ENCODE data around the gene STOML1.

GRCh38 chr15:74010929-74011540 lies 18.9 kb upstream of the STOML1 start:
- TF ChIP-seq, protein P1, sequence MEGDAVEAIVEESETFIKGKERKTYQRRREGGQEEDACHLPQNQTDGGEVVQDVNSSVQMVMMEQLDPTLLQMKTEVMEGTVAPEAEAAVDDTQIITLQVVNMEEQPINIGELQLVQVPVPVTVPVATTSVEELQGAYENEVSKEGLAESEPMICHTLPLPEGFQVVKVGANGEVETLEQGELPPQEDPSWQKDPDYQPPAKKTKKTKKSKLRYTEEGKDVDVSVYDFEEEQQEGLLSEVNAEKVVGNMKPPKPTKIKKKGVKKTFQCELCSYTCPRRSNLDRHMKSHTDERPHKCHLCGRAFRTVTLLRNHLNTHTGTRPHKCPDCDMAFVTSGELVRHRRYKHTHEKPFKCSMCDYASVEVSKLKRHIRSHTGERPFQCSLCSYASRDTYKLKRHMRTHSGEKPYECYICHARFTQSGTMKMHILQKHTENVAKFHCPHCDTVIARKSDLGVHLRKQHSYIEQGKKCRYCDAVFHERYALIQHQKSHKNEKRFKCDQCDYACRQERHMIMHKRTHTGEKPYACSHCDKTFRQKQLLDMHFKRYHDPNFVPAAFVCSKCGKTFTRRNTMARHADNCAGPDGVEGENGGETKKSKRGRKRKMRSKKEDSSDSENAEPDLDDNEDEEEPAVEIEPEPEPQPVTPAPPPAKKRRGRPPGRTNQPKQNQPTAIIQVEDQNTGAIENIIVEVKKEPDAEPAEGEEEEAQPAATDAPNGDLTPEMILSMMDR (IDR thresholded peaks at IDR 0.05; ENCODE audit: poor library complexity, severe bottlenecking): no peak
- no peak for TF ChIP-seq SMC3 (conservative IDR thresholded peaks at IDR 0.05; ENCODE audit: poor library complexity)
- TF ChIP-seq EP300 (conservative IDR thresholded peaks at IDR 0.05; ENCODE audit: poor library complexity, severe bottlenecking): no peak
- TF ChIP-seq RAD21 (conservative IDR thresholded peaks at IDR 0.05): no peak
- TF ChIP-seq, protein P2, sequence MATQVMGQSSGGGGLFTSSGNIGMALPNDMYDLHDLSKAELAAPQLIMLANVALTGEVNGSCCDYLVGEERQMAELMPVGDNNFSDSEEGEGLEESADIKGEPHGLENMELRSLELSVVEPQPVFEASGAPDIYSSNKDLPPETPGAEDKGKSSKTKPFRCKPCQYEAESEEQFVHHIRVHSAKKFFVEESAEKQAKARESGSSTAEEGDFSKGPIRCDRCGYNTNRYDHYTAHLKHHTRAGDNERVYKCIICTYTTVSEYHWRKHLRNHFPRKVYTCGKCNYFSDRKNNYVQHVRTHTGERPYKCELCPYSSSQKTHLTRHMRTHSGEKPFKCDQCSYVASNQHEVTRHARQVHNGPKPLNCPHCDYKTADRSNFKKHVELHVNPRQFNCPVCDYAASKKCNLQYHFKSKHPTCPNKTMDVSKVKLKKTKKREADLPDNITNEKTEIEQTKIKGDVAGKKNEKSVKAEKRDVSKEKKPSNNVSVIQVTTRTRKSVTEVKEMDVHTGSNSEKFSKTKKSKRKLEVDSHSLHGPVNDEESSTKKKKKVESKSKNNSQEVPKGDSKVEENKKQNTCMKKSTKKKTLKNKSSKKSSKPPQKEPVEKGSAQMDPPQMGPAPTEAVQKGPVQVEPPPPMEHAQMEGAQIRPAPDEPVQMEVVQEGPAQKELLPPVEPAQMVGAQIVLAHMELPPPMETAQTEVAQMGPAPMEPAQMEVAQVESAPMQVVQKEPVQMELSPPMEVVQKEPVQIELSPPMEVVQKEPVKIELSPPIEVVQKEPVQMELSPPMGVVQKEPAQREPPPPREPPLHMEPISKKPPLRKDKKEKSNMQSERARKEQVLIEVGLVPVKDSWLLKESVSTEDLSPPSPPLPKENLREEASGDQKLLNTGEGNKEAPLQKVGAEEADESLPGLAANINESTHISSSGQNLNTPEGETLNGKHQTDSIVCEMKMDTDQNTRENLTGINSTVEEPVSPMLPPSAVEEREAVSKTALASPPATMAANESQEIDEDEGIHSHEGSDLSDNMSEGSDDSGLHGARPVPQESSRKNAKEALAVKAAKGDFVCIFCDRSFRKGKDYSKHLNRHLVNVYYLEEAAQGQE (IDR thresholded peaks at IDR 0.05; ENCODE audit: borderline replicate concordance): no peak
- TF ChIP-seq TAF1 (IDR thresholded peaks at IDR 0.05; ENCODE audit: low read depth): no peak
- no peak for TF ChIP-seq POLR2AphosphoS5 (IDR thresholded peaks at IDR 0.05)

Measured in neural cell (in vitro differentiated cells).